Astrocyte of the spinal cord (primary cell): Measurements from ENCODE around the gene NBPF1.
A peak's percentile ranks its signal among the peaks of the same experiment; 100 is the strongest.
"Not testable (repeated sequence)": the region's sequence is repeated elsewhere in the genome, so short reads cannot be mapped to it uniquely, and the experiment has no call there.

Experiments used
- DNase-seq: peaks from one replicate; pipeline ENCODE4 v3.0.0; 2011; ENCODE audit warnings: low read depth, low spot score
- H3K4me3 ChIP-seq: 2 replicates; pipeline ENCODE4 v1.5.1; 2011; ENCODE audit warnings: low read depth, mild to moderate bottlenecking, low read length, moderate library complexity
- CTCF ChIP-seq: IDR thresholded peaks from 2 replicates; pipeline ENCODE4 v1.5.1; 2012; ENCODE audit warnings: low read depth, mild to moderate bottlenecking, low read length, inconsistent platforms
- in situ Hi-C: cut with HindIII; loops from 2 replicates; pipeline ENCODE4 v1.10.0; 2017; ENCODE audit warnings: low sequenced_read_pairs

NBPF1 gene

GRCh38 chr1:16644482-16645270 is 31.3 kb upstream of the NBPF1 start:
- peak; percentile 70 for TF ChIP-seq CTCF
- peak; percentile 98 for DNase-seq
- peak overlapping the region; percentile 67 for H3K4me3 ChIP-seq
- in situ Hi-C loops = not testable (repeated sequence)

GRCh38 chr1:16644193-16644481 is 30.8 kb upstream of the NBPF1 start:
- DNase-seq = peak; percentile 40
- no peak for TF ChIP-seq CTCF
- in situ Hi-C loops = no loop called here
- H3K4me3 ChIP-seq = peak overlapping the region; percentile 67

- DNase-seq, in situ Hi-C loops: not testable (repeated sequence)
- peak overlapping the region; percentile 67 for H3K4me3 ChIP-seq
Measured at GRCh38 chr1:16643476-16644192, 30.3 kb upstream of the NBPF1 start.

DNA sequence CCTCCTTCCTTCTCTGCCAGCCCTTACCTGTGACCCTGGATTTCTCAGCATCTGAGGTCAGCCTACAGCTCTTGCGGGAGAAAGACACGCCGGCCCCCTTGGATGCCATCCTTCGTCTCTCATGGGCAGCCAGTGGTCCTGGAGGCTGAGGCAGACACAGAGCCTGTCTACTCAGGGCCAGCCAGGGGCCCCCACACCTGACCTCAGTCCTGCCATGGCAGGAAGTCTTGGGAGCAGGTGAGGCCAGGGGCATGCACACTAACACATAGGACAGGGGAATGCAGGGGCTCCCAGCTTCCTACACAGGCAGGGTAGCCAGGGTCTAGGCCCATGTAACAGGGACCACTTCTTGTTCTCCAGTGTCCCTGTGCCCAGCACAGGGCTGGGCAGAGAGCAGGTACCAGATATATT is 29.6 kb upstream of the NBPF1 start:
- in situ Hi-C loops, H3K4me3 ChIP-seq, DNase-seq: not testable (repeated sequence)

- in situ Hi-C loops, H3K4me3 ChIP-seq, DNase-seq: not testable (repeated sequence)
Measured at GRCh38 chr1:16642025-16642966, 28.9 kb upstream of the NBPF1 start.

- in situ Hi-C loops, DNase-seq, H3K4me3 ChIP-seq: not testable (repeated sequence)
Measured at GRCh38 chr1:16641159-16641975, 28.0 kb upstream of the NBPF1 start.

DNA sequence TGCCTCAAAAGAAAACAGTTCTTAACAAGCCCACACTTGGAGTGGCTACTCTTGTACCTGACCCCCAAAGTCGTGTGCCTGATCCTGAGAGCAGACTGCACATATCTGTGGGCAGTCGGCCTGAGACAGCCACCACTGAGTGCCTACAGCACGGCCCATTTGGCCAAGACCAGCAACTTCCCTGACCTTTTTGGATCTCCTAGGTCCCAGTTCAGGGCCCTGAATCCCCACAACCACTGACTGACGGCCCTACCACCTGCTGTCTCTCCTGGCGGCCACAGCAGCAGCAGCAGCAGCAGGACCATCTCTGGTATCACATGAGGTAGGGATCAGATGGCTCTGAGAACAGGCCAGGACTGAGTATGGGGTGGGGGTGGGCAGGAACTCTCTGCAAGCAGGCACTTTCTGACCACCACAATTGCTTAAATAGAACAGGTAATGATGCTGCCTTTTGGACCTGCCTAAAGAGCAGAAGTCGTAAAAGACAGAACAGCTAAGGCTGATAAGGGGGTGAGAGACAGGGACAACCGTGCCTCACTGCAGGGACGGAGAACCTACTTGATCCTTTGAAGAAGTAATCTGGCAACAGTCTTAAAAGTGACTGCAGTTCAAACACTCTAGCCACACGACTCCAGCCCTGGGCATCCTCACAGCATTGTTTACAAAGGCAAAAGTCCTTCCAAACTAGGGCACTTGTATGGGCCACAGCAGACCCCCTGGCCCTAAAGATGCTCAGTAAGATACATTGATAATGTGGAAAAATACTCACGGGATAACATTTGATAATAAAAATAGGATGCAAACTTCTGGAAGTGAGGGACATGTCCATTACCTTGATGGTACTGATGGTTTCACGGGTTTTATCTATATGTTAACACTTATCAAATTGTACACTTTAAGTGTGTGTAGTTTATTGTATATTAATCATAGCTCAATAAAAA is 26.0 kb upstream of the NBPF1 start:
- DNase-seq, H3K4me3 ChIP-seq, in situ Hi-C loops: not testable (repeated sequence)

DNA sequence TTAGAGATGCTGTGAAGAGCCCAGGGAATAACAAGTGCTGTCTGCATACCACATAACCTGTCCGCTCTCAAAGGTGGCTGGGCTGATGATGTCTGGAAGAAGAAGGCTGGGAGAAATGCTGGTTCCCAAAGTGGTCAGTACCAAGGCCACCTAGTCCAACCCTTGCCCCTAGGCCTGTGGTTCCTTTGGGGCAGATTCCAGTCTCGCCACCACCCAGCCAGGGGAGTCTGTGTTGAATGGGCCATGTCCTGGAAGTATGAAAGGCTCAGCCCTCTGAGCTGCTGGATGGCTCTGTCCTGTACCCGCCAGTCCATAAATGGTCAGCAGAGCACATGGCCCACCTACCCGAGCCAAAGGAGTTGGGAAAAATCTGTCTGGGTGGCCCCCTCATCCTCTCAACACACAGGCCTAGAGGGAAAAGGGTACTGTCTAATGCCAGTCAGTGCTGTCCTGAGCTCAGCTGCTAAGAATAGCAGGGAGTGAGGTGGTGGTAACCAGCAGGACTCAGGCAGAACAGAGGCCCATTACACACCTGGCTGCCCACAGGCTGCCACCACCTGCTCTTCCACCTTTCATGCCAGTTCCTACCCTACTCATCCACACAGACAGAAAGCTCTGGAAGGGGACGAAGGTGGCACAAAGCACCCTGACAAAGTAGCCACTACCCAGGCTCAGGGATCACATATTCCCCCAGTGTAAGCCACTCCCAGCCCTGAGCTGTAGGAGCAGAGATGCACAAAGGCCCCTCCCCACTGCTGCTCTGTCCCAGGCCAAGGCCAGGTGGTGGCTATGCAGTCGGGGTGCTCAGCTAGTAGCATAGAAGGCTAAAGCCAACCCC is 24.8 kb upstream of the NBPF1 start:
- H3K4me3 ChIP-seq, DNase-seq, in situ Hi-C loops: not testable (repeated sequence)

GRCh38 chr1:16636551-16637195 is 23.3 kb upstream of the NBPF1 start:
- H3K4me3 ChIP-seq, in situ Hi-C loops, DNase-seq: not testable (repeated sequence)

DNA sequence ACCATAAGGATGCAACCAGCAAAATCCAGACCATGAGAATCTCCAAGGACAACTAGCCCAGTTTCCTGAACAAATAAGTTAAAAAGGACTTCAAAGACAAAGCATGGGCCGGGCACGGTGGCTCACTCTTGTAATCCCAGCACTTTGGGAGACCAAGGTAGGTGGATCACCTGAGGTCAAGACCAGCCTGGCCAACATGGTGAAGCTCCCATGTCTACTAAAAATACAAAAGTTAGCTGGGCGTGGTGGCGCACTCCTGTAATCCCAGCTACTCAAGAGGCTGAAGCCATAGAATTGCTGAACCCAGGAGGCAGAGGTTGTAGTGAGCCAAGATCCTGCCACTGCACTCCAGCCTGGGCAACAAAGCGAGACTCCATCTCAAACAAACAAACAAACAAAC is 22.6 kb upstream of the NBPF1 start:
- DNase-seq, H3K4me3 ChIP-seq, in situ Hi-C loops: not testable (repeated sequence)

- H3K4me3 ChIP-seq, DNase-seq, in situ Hi-C loops: not testable (repeated sequence)
Measured at GRCh38 chr1:16633540-16634282, 20.3 kb upstream of the NBPF1 start.
